HepG2 (cell line): ENCODE measurements around the gene MFSD6. TPM values are rescaled to one million over a fixed set of nuclear protein-coding genes. Genes with fewer than 3 reads are reported as not detected.
A peak's percentile ranks its signal among the peaks of the same experiment; 100 is the strongest.

Source experiments
- ARID3A ChIP-seq: IDR thresholded peaks from 2 replicates; pipeline ENCODE4 v1.6.1; 2012; ENCODE audit warnings: low read depth, low read length, improper control_type of control experiment
- ATF7 ChIP-seq, 2 experiments: fragments of 450-650 bp in 1 of 2; sonication (generic) in 1 of 2; formaldehyde crosslinking in 1 of 2; IDR thresholded peaks; 2 replicates each; pipeline versions ENCODE4 v1.4.0 to v1.6.1; 2016 to 2020; ENCODE audit warnings: antibody characterized with exemption in 1 of 2, mild to moderate bottlenecking in 1 of 2, missing genetic modification reagents in 1 of 2
- BCLAF1 ChIP-seq: fragments of 450-650 bp; IDR thresholded peaks from 2 replicates; pipeline ENCODE4 v1.6.1; 2017; ENCODE audit warnings: mild to moderate bottlenecking
- CBX2 ChIP-seq, 2 experiments: fragments of 200-600 bp in 1 of 2; sonication (generic); formaldehyde crosslinking in 1 of 2; IDR thresholded peaks; 2 replicates each; pipeline versions ENCODE4 v1.7.0 to v1.8.1; 2018 to 2022; ENCODE audit warnings: low read depth in 2 of 2, low read length in 1 of 2, mild to moderate bottlenecking in 1 of 2, missing genetic modification reagents in 1 of 2
- CSRNP2 ChIP-seq: sonication (generic); formaldehyde crosslinking; conservative IDR thresholded peaks from 2 replicates; pipeline ENCODE4 v1.8.0; 2022; ENCODE audit warnings: low read depth, missing genetic modification reagents
- DMAP1 ChIP-seq: IDR thresholded peaks from 2 replicates; pipeline ENCODE4 v1.6.1; 2016
- HOXA9 ChIP-seq: sonication (generic); formaldehyde crosslinking; IDR thresholded peaks from 2 replicates; pipeline ENCODE4 v1.8.1; 2022; ENCODE audit warnings: missing genetic modification reagents, mild to moderate bottlenecking, moderate library complexity, borderline replicate concordance
- ISL2 ChIP-seq: sonication (generic); formaldehyde crosslinking; IDR thresholded peaks from 2 replicates; pipeline ENCODE4 v1.5.0; 2020; ENCODE audit warnings: missing genetic modification reagents
- KDM6A ChIP-seq: IDR thresholded peaks from 2 replicates; pipeline ENCODE4 v1.6.1; 2016; ENCODE audit warnings: low read depth
- KLF12 ChIP-seq: sonication (generic); formaldehyde crosslinking; IDR thresholded peaks from 2 replicates; pipeline ENCODE4 v1.4.0; 2020; ENCODE audit warnings: missing genetic modification reagents, borderline replicate concordance
- NR2F6 ChIP-seq, 2 experiments: IDR thresholded peaks; 2 replicates each; pipeline ENCODE4 v1.6.1; 2016; ENCODE audit warnings: antibody characterized with exemption in 1 of 2, mild to moderate bottlenecking in 1 of 2
- REL ChIP-seq: sonication (generic); formaldehyde crosslinking; conservative IDR thresholded peaks from 2 replicates; pipeline ENCODE4 v1.8.0; 2022; ENCODE audit warnings: mild to moderate bottlenecking, missing genetic modification reagents, moderate library complexity
- REPIN1 ChIP-seq: sonication (generic); formaldehyde crosslinking; IDR thresholded peaks from 2 replicates; pipeline ENCODE4 v1.8.0; 2022; ENCODE audit warnings: missing genetic modification reagents, low read depth, mild to moderate bottlenecking, borderline replicate concordance
- RFXAP ChIP-seq: sonication (generic); formaldehyde crosslinking; IDR thresholded peaks from 2 replicates; pipeline ENCODE4 v1.4.0; 2020; ENCODE audit warnings: missing genetic modification reagents, borderline replicate concordance
- SNRNP70 ChIP-seq: fragments of 200-400 bp; formaldehyde crosslinking; IDR thresholded peaks from 2 replicates; pipeline ENCODE4 v1.6.1; 2017; ENCODE audit warnings: mild to moderate bottlenecking, low read depth, low read length, moderate library complexity
- SRY ChIP-seq: sonication (generic); formaldehyde crosslinking; IDR thresholded peaks from 2 replicates; pipeline ENCODE4 v1.8.0; 2022; ENCODE audit warnings: mild to moderate bottlenecking, missing genetic modification reagents
- ZBTB2 ChIP-seq: sonication (generic); formaldehyde crosslinking; IDR thresholded peaks from 2 replicates; pipeline ENCODE4 v1.8.0; 2022; ENCODE audit warnings: low read depth, missing genetic modification reagents
- ZMAT3 ChIP-seq: sonication (generic); formaldehyde crosslinking; conservative IDR thresholded peaks from 2 replicates; pipeline ENCODE4 v1.7.0; 2021; ENCODE audit warnings: missing genetic modification reagents
- ZNF253 ChIP-seq: sonication (generic); formaldehyde crosslinking; IDR thresholded peaks from 2 replicates; pipeline ENCODE4 v1.8.0; 2022; ENCODE audit warnings: mild to moderate bottlenecking, missing genetic modification reagents, borderline replicate concordance
- ZNF256 ChIP-seq: sonication (generic); formaldehyde crosslinking; conservative IDR thresholded peaks from 2 replicates; pipeline ENCODE4 v1.4.0; 2020; ENCODE audit warnings: missing genetic modification reagents
- ZNF550 ChIP-seq: sonication (generic); formaldehyde crosslinking; IDR thresholded peaks from 2 replicates; pipeline ENCODE4 v1.4.0; 2020; ENCODE audit warnings: mild to moderate bottlenecking, missing genetic modification reagents, borderline replicate concordance
- polyA plus RNA-seq, 8 experiments: library from polyadenylated mRNA; depleted of rRNA in 3 of 8; stranded (reverse) in 7 of 8; unstranded in 1 of 8; fragments of >200 nt; fragmentation: Illumina TruSeq in 4 of 8; extraction: Trizol in 4 of 8; gene quantifications; 2 replicates each; pipeline versions ENCODE4 v1.2.1 to v1.2.3, GENCODE V29; 2011 to 2016; ENCODE audit warnings: low read depth in 4 of 8, missing spikeins in 1 of 8, mixed read lengths in 1 of 8; ENCODE audit not compliant: insufficient read depth in 1 of 8
- total RNA-seq, 5 experiments: library from RNA; depleted of rRNA; stranded (reverse); fragments of >200 nt; fragmentation: Illumina TruSeq; extraction: Trizol; gene quantifications; 2 replicates each; pipeline ENCODE4 v1.2.3, GENCODE V29; 2016; ENCODE audit warnings: low read depth in 1 of 5

The MFSD6 gene
- total and polyA plus RNA-seq, 2 of the 13 experiments (the other 11 are each of a cell fraction or from before 2014, with no cell fraction given) = 0.92 to 1.4 TPM

- TF ChIP-seq CBX2 (IDR thresholded peaks at IDR 0.05; ENCODE audit: low read depth, low read length) = no peak
- no peak; the same call in none of the 2 replicates for TF ChIP-seq CBX2 (CRISPR knock-in tag; IDR thresholded peaks at IDR 0.05; ENCODE audit: low read depth)
- peak; percentile 93 for TF ChIP-seq CSRNP2 (CRISPR knock-in tag)
- TF ChIP-seq ZNF550 = no peak
- 0 out of 2 replicates have a peak, but pooled peaks have one; percentile 78 for TF ChIP-seq RFXAP (CRISPR knock-in tag)
- TF ChIP-seq ZNF253 (CRISPR knock-in tag) = peak; percentile 89; the same call in 1 of the 2 replicates
- TF ChIP-seq DMAP1 (CRISPR knock-in tag) = peak; percentile 91
- peak; percentile 94 for TF ChIP-seq SRY (CRISPR knock-in tag)
- TF ChIP-seq ATF7 (IDR thresholded peaks at IDR 0.05) = no peak
- peak; percentile 90 for TF ChIP-seq ATF7 (CRISPR knock-in tag; IDR thresholded peaks at IDR 0.05)
- TF ChIP-seq REL (CRISPR knock-in tag) = peak; percentile 97
- TF ChIP-seq SNRNP70 = no peak
- no peak for TF ChIP-seq ARID3A
- TF ChIP-seq HOXA9 (CRISPR knock-in tag) = peak; percentile 99
- TF ChIP-seq KDM6A (CRISPR knock-in tag) = peak; percentile 59
- TF ChIP-seq ZMAT3 (CRISPR knock-in tag) = peak; percentile 99
- TF ChIP-seq REPIN1 = peak; percentile 87
- TF ChIP-seq ZBTB2 (CRISPR knock-in tag) = peak; percentile 99
- TF ChIP-seq NR2F6 (IDR thresholded peaks at IDR 0.05) = peak; percentile 63
- TF ChIP-seq NR2F6 (CRISPR knock-in tag; IDR thresholded peaks at IDR 0.05) = peak; percentile 51; the same call in 1 of the 2 replicates
- TF ChIP-seq KLF12 (CRISPR knock-in tag) = peak; percentile 67; the same call in 1 of the 2 replicates
- TF ChIP-seq ZNF256 (CRISPR knock-in tag) = 0 out of 2 replicates have a peak, but pooled peaks have one; percentile 21
- TF ChIP-seq BCLAF1 = no peak
- peak; percentile 61; the same call in 1 of the 2 replicates for TF ChIP-seq ISL2 (CRISPR knock-in tag)
Observed at GRCh38 chr2:190534310-190535120, 126.4 kb downstream of the MFSD6 start, which contains the start of gene NEMP2 (continued).
